Epithelial cell of proximal tubule (primary cell): ENCODE results near the gene TEX13D. TPM values are rescaled to one million over a fixed set of nuclear protein-coding genes. Genes with fewer than 3 reads are reported as not detected.
"Not testable (repeated sequence)": the region's sequence is repeated elsewhere in the genome, so short reads cannot be mapped to it uniquely, and the experiment has no call there.

Experiments
- DNase-seq: peaks from one replicate; pipeline ENCODE4 v3.0.0-alpha.2; 2011; ENCODE audit warnings: low read depth
- H3K4me3 ChIP-seq: 2 replicates; pipeline ENCODE4 v1.5.1; 2011; ENCODE audit warnings: low read depth, mild to moderate bottlenecking, low read length
- total RNA-seq: library from RNA; depleted of rRNA; stranded (reverse); fragments of >200 nt; gene quantifications from 2 replicates; pipeline ENCODE4 v1.2.3, GENCODE V29; 2015
- TF ChIP-seq, protein P1 (sequence below): conservative IDR thresholded peaks from 2 replicates; pipeline ENCODE4 v1.5.1; 2012; ENCODE audit warnings: low read depth, mild to moderate bottlenecking, low read length

TEX13D gene
- not detected in 2 replicates for total RNA-seq

DNA sequence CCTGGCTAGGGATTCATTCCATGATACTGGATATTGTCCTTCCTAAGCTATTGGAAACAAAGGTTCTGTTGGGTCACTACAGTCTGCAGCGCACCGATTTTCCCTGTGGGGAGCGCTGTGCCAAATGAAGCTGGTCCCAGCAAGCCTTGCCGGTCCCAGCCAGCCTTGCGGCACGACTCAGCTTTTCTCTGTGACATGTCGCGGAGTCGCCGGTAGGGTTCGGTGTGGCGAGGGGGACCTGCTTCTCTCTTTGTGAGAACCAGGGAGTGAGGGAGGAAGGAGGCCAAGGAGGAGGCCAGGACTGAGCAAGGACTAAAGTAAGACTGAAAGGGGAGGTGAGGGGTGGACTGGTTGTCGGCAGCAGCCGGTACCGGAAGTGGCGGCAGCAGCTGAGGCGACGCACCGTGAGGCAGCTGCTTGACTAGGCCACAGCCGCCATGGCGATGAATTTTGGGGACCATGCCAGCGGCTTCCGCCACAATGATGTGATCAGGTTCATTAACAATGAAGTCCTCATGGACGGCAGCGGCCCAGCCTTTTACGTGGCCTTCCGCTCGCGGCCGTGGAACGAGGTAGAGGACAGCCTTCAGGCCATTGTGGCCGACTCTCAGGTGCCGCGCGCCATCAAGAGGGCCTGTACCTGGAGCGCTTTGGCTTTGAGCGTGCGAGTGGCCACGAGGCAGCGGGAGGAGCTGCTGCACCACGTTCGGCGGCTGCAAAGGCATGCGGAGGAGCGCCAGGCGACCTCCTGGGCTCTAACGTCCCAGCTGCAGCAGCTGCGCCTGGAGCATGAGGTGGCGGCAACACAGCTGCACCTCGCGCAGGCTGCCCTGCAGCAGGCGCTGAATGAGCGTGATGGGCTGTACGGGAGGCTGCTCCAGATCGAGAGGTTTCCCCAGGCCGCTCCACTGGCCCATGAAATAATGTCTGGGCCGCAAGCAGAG, at the start of gene TEX13D:
TSS of gene TEX13D (plus strand) at position 180 of the 944 bp plus-strand sequence. CDS start at position 438, 258 bp downstream.
- DNase-seq, result no peak
- no peak within 1 kb of the TSS for H3K4me3 ChIP-seq
- TF ChIP-seq, protein P1, sequence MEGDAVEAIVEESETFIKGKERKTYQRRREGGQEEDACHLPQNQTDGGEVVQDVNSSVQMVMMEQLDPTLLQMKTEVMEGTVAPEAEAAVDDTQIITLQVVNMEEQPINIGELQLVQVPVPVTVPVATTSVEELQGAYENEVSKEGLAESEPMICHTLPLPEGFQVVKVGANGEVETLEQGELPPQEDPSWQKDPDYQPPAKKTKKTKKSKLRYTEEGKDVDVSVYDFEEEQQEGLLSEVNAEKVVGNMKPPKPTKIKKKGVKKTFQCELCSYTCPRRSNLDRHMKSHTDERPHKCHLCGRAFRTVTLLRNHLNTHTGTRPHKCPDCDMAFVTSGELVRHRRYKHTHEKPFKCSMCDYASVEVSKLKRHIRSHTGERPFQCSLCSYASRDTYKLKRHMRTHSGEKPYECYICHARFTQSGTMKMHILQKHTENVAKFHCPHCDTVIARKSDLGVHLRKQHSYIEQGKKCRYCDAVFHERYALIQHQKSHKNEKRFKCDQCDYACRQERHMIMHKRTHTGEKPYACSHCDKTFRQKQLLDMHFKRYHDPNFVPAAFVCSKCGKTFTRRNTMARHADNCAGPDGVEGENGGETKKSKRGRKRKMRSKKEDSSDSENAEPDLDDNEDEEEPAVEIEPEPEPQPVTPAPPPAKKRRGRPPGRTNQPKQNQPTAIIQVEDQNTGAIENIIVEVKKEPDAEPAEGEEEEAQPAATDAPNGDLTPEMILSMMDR, result no peak

DNA sequence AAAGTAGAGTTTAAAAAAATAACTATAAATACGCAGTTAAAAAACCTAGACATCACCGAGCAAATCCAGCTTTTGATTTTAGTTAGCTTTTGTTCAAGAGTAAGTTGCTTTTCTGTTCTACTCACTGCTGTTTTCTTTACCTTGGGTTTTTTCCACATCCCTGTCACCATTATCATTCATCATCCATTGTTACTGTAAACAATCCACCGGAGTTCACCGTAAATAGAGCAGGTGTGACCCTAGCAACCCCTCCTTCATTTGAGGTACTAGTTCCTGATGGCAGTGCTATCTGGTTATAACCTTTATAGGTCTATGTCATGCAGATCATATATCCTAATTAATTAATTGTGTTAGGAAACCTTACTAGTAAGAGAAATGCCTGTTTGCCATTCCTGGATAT, 43.0 kb upstream of the TEX13D start:
- DNase-seq, result no peak
- no peak overlapping the region for H3K4me3 ChIP-seq
- TF ChIP-seq, protein P1, result no peak

DNA sequence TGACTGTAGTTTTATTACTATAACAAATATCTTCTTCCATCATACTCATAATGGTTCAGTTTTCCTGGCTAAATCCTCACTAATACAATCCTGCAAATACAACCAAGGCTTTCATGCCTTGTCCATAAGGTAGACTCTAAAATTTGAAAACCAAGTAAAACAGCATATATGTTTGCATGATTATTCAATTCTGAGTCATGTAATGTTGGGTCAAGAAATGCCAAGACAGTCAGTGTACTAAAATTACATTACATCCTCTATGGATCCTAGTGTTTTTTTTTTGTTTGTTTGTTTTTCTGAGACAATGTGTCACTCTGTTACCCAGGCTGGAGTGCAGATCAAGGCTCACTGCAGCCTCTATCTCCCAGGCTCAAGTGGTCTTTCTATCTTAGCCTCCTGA, 38.6 kb upstream of the TEX13D start:
- DNase-seq, result no peak
- H3K4me3 ChIP-seq, result no peak overlapping the region
- TF ChIP-seq, protein P1, result no peak

DNA sequence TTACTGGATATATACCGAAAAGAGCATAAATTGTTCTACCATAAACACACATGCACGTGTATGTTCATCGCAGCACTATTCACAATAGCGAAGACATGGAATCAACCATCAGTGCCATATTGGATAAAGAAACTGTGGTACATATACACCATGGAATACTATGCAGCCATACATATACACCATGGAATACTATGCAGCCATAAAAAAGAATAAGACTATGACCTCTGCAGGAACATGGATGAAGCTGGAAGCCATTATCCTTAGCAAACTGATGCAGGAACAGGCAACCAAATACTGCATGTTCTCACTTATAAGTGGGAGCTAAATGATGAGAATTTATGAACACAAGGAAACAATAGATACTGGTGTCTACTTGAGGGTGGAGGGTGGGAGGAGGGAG, 33.1 kb upstream of the TEX13D start:
- not testable (repeated sequence) for DNase-seq, H3K4me3 ChIP-seq

DNA sequence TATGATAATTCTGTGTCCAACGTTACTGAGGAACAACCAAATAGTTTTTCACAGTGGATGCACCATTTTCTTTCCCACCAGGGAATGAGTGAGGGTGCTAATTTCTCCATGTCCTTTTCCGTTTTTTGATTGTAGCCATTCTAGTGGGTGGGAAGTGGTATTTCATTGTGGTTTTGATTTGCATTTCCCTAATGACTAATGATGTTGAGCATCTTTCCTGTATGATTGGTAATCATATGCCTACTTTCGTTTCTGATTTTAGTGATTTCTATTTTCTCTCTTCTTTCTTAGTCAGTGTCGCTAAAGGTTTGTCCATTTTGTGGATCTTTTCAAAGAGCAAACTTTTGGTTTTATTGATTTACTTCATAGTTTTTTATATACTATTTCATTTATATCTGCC, 32.1 kb upstream of the TEX13D start:
- DNase-seq, result no peak
- TF ChIP-seq, protein P1, result no peak
- H3K4me3 ChIP-seq, result no peak overlapping the region

DNA sequence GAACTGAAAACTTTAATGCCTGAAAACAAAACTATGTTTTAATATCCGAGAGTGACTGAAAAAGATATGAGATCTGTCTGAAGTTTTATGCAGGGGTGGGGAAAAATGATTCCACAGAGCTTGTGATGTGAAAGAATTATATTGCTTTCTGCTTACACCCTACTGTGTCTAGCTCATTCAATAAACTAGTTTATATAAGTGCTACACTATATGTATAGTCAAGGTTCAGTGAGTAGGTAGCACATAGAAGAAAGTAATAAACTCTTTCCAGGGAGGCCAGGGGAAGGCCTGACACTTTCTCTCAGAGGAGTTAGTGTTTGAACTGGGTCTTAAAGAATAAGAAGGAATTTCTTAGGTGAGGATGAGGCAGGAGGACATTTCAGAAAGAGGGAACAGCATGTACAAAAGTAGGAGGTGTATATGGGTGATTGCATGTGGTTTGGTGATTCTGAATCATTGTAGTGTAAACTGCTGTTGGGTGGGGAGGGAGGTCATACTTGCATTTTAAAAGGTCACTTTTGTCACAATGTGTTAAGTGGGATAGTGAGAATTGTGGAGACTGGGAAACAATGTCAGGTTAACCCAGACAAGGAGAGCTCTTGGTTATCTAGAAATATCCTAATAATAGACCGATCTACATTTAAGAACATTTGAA, 25.1 kb upstream of the TEX13D start:
- TF ChIP-seq, protein P1, result no peak
- no peak for DNase-seq
- no peak overlapping the region for H3K4me3 ChIP-seq

DNA sequence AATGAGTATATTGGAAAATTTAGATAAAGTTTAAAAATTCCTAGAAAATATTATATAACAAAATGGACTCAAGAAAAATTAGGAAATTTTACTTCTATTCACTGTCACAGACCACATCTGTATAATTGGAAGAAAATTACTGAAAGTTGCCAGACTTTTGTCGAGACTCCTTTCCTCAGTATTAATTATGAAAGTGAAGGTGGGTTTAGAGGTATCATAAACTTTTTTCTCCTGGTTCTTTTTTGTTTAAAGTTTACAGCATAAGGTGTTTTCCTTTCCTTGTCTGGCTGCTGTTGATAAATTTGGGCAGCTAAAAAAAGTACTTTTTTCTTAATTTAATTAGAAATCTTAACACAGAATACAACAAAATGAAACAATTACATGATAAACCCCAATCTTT, 6.7 kb upstream of the TEX13D start:
- TF ChIP-seq, protein P1, result no peak
- H3K4me3 ChIP-seq, result no peak overlapping the region
- DNase-seq, result no peak
